Measurements from ENCODE around the gene ENTPD8. TPM values are rescaled to one million over a fixed set of nuclear protein-coding genes. Genes with fewer than 3 reads are reported as not detected.

Gene ENTPD8
- total and polyA plus RNA-seq, 3 experiments from 2014 or later, result not detected

DNA sequence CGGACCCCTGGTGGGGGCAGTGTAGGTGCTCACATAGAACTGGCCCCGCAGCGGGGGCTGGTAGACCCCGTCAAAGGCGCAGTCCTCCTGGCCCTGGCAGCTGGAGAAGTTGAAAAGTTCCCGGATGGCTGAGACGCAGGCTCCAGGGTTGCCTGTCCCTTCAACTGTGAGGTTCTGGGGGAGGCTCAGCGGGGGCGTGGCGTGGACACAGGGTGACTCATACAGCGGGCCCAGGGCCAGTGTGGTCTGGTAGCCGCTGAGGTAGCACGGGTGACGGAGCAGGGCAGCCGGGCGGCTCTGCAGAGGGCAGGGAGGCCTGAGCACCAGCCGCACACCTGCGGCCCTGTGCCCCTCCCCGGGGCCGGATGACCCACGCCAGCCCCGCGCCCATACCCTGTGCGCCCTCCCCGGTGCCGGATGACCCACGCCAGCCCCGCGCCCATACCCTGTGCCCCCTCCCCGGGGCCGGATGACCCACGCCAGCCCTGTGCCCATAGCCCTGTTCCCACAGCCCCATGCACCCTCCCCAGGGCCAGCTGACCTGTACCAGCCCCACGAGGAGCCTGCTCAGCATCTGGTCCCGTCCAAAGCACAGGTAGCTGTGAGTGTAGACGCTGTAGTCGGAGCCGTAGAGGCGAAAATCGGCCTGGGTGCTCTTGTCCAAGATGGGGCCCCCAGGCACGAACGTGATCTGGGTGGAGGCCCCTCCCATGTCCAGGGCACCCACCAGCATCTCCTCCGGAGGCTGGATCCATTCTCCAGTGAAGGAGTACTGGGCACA is 5.0 kb downstream of the ENTPD8 start:
- no peaks in the 10 kb centered on the region for H3K9me3 Mint-ChIP-seq
- peaks cover 4% of the 10 kb centered on the region in 2 donors for H3K27me3 Mint-ChIP-seq
- ChIA-PET POLR2A (no interaction called here), CTCF (no interaction called here)
- H3K36me3 Mint-ChIP-seq, result no peaks in the 10 kb centered on the region
- peak in 1 of 5 donors; percentile 37 for DNase-seq
- no peak overlapping the region for H3K27ac Mint-ChIP-seq
- no peak overlapping the region for H3K4me3 Mint-ChIP-seq
- no peak overlapping the region for H3K4me3 ChIP-seq (ENCODE audit: low read length)
- no peaks in the 10 kb centered on the region for H3K9me3 ChIP-seq (ENCODE audit: low read length)
- peak overlapping the region; percentile 54 for H3K27ac ChIP-seq (ENCODE audit: low read depth, low read length)
- H3K36me3 ChIP-seq (ENCODE audit: insufficient read depth, low read length), result no peaks in the 10 kb centered on the region
- H3K27me3 ChIP-seq (ENCODE audit: insufficient read depth, low read length, poor library complexity, severe bottlenecking), result no peaks in the 10 kb centered on the region
- peaks cover 0 to 6% (median 0%) of the 10 kb centered on the region in 3 donors for H3K4me1 Mint-ChIP-seq
- H3K4me1 ChIP-seq (ENCODE audit: insufficient read depth, low read length), result no peaks in the 10 kb centered on the region

DNA sequence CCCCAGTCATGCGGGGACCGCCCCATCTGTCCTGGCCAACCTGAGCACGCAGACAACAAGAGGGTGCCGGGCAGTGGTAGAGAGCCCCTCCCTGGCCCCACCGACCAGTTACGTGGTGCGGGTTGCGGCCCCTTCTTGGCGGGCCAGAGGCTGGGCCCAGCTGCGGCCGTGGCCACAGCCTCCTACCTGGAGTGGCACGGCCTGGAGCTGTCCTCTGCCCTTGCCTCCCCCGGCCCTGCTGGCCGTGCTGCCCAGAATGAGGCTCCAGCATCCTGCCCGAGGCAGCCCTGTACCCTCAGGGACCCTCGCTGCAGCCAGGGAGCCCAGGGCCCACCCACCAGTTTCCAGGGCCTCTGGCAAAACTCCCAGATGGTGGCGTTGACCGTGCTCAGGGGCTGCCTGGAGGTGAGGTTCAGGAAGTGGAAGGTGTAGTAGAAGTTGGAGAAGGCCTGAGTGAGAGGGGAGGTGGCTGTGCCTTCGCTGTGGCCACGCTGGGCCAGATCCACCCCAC is 5.7 kb downstream of the ENTPD8 start:
- H3K27ac ChIP-seq (ENCODE audit: low read depth, low read length), result peak overlapping the region; percentile 54
- POLR2A ChIA-PET, result no interaction called here
- CTCF ChIA-PET, result interaction anchor here (1.2 kb wide), 1 partner anchor 9 kb away, joined by 5 read pairs; no protein-coding TSS in a partner anchor
- H3K36me3 ChIP-seq (ENCODE audit: insufficient read depth, low read length), result no peaks in the 10 kb centered on the region
- H3K27me3 Mint-ChIP-seq, result peaks cover 4% of the 10 kb centered on the region in 2 donors
- peaks cover 0 to 6% (median 0%) of the 10 kb centered on the region in 3 donors for H3K4me1 Mint-ChIP-seq
- H3K4me3 ChIP-seq (ENCODE audit: low read length), result no peak overlapping the region
- H3K27ac Mint-ChIP-seq, result no peak overlapping the region
- H3K4me1 ChIP-seq (ENCODE audit: insufficient read depth, low read length), result no peaks in the 10 kb centered on the region
- no peaks in the 10 kb centered on the region for H3K36me3 Mint-ChIP-seq
- no peaks in the 10 kb centered on the region for H3K27me3 ChIP-seq (ENCODE audit: insufficient read depth, low read length, poor library complexity, severe bottlenecking)
- no peaks in the 10 kb centered on the region for H3K9me3 ChIP-seq (ENCODE audit: low read length)
- DNase-seq, result peak in 1 of 5 donors; percentile 34
- no peaks in the 10 kb centered on the region for H3K9me3 Mint-ChIP-seq
- H3K4me3 Mint-ChIP-seq, result no peak overlapping the region

DNA sequence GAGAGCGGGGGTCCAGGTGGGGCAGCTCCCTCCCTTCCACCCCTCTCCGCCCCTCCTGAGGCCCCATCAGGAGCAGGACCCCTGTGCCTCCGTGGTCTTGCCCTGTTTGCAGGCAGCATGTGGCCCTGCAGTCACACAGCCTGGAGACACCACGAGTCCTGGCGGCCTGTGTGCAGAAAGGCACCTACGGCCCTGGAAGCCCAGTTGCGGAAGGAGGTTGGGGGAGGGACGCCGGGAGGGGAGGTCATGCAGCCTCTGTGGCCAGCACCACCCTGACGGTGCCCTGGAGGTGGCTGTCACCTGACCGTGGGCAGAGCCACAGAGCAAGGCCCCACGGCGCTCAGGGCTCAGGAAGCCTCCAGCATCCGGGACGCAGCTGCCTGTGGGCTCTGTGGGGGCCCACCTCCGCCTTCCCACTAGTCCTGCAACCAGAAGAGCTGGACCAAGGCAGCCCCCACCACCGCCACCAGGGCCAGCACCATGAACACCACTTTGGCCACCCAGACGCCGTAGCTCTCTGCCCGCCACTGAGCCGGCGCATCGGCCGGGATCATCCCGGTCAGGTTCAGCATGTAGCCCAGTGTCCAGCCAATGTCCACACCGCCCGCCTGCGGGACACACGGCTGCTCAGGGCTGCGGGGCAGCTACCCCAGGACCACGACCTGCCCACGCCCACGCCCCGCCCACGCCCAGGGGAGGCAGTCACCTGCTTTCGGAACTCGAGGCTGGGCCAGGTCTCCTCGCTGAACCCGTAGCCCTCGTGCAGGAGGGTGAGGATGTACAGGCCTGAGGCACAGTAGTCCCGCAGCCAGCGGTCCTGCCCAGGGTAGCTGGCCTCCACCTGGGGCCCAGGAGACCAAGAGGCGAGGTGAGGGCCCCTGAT is 6.4 kb downstream of the ENTPD8 start:
- no peak overlapping the region for H3K4me3 Mint-ChIP-seq
- Histone ChIP-seq H3K36me3 (ENCODE audit: insufficient read depth, low read length) (no peaks in the 10 kb centered on the region), H3K4me1 (ENCODE audit: insufficient read depth, low read length) (no peaks in the 10 kb centered on the region), H3K27me3 (ENCODE audit: insufficient read depth, low read length, poor library complexity, severe bottlenecking) (no peaks in the 10 kb centered on the region), H3K27ac (ENCODE audit: low read depth, low read length) (no peak overlapping the region), H3K9me3 (ENCODE audit: low read length) (no peaks in the 10 kb centered on the region), H3K4me3 (ENCODE audit: low read length) (no peak overlapping the region)
- no peaks in the 10 kb centered on the region for H3K9me3 Mint-ChIP-seq
- POLR2A ChIA-PET, result no interaction called here
- no peak overlapping the region for H3K27ac Mint-ChIP-seq
- no peaks in the 10 kb centered on the region for H3K36me3 Mint-ChIP-seq
- CTCF ChIA-PET, result interaction anchor here (1.2 kb wide), 1 partner anchor 9 kb away, joined by 5 read pairs; no protein-coding TSS in a partner anchor
- peak in 1 of 5 donors; percentile 45 for DNase-seq
- peaks cover 4% of the 10 kb centered on the region in 2 donors for H3K27me3 Mint-ChIP-seq
- peaks cover 0 to 6% (median 0%) of the 10 kb centered on the region in 3 donors for H3K4me1 Mint-ChIP-seq

DNA sequence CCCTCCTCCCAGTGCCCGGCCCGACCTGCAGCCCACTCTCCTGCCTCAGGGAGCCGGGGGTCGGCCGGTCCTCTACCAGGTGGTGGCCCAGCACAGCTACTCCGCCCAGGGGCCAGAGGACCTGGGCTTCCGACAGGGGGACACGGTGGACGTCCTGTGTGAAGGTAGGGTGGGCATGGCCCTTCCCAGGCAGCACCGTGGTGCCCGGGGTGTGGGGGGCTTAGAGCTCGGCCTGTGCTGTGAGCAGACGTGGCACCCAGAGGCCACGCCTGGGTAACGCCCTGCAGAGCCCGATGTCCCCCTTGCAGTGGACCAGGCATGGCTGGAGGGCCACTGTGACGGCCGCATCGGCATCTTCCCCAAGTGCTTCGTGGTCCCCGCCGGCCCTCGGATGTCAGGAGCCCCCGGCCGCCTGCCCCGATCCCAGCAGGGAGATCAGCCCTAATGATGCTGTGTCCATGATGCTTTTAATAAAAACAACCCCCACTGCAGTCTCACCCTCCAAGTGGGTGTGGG is 7.2 kb downstream of the ENTPD8 start:
- Mint-ChIP-seq H3K27me3 (no peaks in the 10 kb centered on the region), H3K9me3 (no peaks in the 10 kb centered on the region), H3K36me3 (no peaks in the 10 kb centered on the region), H3K4me1 (peaks cover 0 to 6% (median 0%) of the 10 kb centered on the region in 3 donors), H3K4me3 (no peak overlapping the region), H3K27ac (no peak overlapping the region)
- peak in 1 of 5 donors; percentile 39 for DNase-seq
- no peaks in the 10 kb centered on the region for H3K36me3 ChIP-seq (ENCODE audit: insufficient read depth, low read length)
- ChIA-PET CTCF (no interaction called here), POLR2A (no interaction called here)
- no peak overlapping the region for H3K4me3 ChIP-seq (ENCODE audit: low read length)
- no peaks in the 10 kb centered on the region for H3K27me3 ChIP-seq (ENCODE audit: insufficient read depth, low read length, poor library complexity, severe bottlenecking)
- H3K9me3 ChIP-seq (ENCODE audit: low read length), result no peaks in the 10 kb centered on the region
- H3K27ac ChIP-seq (ENCODE audit: low read depth, low read length), result no peak overlapping the region
- no peaks in the 10 kb centered on the region for H3K4me1 ChIP-seq (ENCODE audit: insufficient read depth, low read length)

DNA sequence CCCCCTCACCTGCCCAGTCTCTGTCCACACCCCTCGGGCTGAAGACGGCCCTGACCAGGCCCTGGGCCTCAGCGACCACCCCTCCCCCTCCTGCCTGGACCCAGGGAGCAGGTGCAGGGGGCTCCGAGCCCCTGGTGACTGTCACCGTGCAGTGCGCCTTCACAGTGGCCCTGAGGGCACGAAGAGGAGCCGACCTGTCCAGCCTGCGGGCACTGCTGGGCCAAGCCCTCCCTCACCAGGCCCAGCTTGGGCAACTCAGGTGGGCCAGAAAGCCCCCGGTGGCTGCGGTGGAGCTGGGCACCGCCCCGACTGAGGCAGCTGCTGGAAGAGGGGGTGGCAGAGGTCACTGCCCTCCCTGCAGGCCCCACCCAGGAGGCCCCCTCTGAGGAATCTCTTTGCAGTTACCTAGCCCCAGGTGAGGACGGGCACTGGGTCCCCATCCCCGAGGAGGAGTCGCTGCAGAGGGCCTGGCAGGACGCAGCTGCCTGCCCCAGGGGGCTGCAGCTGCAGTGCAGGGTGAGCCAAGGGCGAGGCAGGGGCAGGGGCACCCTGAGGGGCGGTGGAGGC is 7.7 kb downstream of the ENTPD8 start:
- H3K36me3 Mint-ChIP-seq, result no peaks in the 10 kb centered on the region
- peak in 1 of 5 donors; percentile 42 for DNase-seq
- H3K27ac ChIP-seq (ENCODE audit: low read depth, low read length), result no peak overlapping the region
- no peaks in the 10 kb centered on the region for H3K9me3 ChIP-seq (ENCODE audit: low read length)
- peaks cover 0 to 6% (median 0%) of the 10 kb centered on the region in 3 donors for H3K4me1 Mint-ChIP-seq
- ChIA-PET POLR2A (no interaction called here), CTCF (no interaction called here)
- H3K27ac Mint-ChIP-seq, result no peak overlapping the region
- H3K4me1 ChIP-seq (ENCODE audit: insufficient read depth, low read length), result no peaks in the 10 kb centered on the region
- H3K9me3 Mint-ChIP-seq, result no peaks in the 10 kb centered on the region
- no peaks in the 10 kb centered on the region for H3K36me3 ChIP-seq (ENCODE audit: insufficient read depth, low read length)
- no peak overlapping the region for H3K4me3 ChIP-seq (ENCODE audit: low read length)
- H3K4me3 Mint-ChIP-seq, result no peak overlapping the region
- no peaks in the 10 kb centered on the region for H3K27me3 ChIP-seq (ENCODE audit: insufficient read depth, low read length, poor library complexity, severe bottlenecking)
- no peaks in the 10 kb centered on the region for H3K27me3 Mint-ChIP-seq

DNA sequence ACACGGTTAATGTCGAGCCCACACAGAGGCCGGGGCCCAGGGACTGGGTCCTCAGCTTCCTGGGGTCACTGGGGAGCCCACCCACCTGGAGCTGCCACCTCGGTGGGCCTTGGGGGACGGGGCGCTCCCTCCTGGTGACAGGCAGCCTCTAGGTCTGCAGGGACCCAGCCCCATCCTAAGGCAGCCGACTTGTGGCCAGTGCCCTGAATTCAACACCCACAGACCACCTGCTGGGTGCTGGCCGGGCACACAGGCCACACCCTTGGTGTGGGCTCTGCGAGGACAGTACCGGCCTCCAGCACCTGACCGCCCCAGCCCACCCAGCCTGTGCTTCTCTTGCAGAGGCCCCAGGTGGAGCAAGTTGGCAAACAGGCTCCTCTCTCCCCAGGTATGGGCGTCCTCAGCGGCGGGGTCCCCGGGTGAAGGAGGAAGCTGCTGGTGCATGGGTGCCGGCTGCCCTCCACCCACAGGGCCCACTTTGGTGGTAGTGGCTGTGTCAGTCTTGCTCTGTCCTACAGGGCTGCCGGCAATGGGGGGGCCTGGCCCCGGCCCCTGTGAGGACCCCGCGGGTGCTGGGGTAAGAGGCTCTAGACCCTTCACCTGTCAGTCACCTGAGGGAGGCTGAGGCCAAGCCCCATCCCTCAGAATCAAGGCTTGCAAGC is 8.3 kb downstream of the ENTPD8 start:
- H3K9me3 ChIP-seq (ENCODE audit: low read length), result no peaks in the 10 kb centered on the region
- no peak overlapping the region for H3K4me3 ChIP-seq (ENCODE audit: low read length)
- H3K27me3 ChIP-seq (ENCODE audit: insufficient read depth, low read length, poor library complexity, severe bottlenecking), result no peaks in the 10 kb centered on the region
- Mint-ChIP-seq H3K4me3 (no peak overlapping the region), H3K9me3 (no peaks in the 10 kb centered on the region), H3K4me1 (peaks cover 0 to 6% (median 0%) of the 10 kb centered on the region in 3 donors), H3K27me3 (no peaks in the 10 kb centered on the region), H3K27ac (no peak overlapping the region), H3K36me3 (no peaks in the 10 kb centered on the region)
- H3K36me3 ChIP-seq (ENCODE audit: insufficient read depth, low read length), result no peaks in the 10 kb centered on the region
- H3K27ac ChIP-seq (ENCODE audit: low read depth, low read length), result no peak overlapping the region
- H3K4me1 ChIP-seq (ENCODE audit: insufficient read depth, low read length), result no peaks in the 10 kb centered on the region
- CTCF ChIA-PET, result interaction anchor here (1.3 kb wide), 1 partner anchor 9 kb away, joined by 3 read pairs; the partner anchor contains the start of genes EXD3 and NOXA1
- peak in 1 of 5 donors; percentile 46 for DNase-seq
- POLR2A ChIA-PET, result no interaction called here

DNA sequence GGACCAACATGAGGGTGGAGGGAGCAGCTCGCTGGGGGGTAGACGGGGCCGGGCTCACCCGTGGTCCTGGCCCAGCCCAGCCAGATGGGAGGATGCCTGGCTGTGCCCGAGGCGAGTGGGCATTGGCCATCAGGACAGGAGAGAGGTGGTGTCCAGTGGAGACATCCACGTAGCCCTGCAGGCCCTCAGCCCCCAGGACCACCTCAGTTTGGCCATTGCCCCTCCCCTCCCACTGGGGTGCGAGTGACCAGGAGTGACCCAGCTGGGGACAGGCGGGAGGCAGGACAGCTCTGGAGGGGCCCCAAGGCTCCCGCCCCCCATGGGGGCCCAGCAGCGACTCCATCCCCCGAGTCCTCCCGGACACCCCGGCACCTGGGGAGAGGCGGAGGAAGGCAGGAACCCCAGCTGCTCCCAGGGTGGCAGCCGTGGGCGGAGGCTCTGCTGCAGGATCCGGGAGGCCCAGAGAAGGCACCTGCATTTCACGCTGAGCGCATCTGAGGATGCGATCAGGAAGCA is 9.7 kb downstream of the ENTPD8 start:
- Histone ChIP-seq H3K36me3 (ENCODE audit: insufficient read depth, low read length) (no peaks in the 10 kb centered on the region), H3K27me3 (ENCODE audit: insufficient read depth, low read length, poor library complexity, severe bottlenecking) (no peaks in the 10 kb centered on the region), H3K27ac (ENCODE audit: low read depth, low read length) (no peak overlapping the region), H3K9me3 (ENCODE audit: low read length) (no peaks in the 10 kb centered on the region), H3K4me3 (ENCODE audit: low read length) (no peak overlapping the region), H3K4me1 (ENCODE audit: insufficient read depth, low read length) (no peaks in the 10 kb centered on the region)
- Mint-ChIP-seq H3K4me1 (peaks cover 0 to 6% (median 0%) of the 10 kb centered on the region in 3 donors), H3K4me3 (no peak overlapping the region), H3K36me3 (no peaks in the 10 kb centered on the region), H3K27me3 (no peaks in the 10 kb centered on the region), H3K27ac (no peak overlapping the region), H3K9me3 (no peaks in the 10 kb centered on the region)
- POLR2A ChIA-PET, result no interaction called here
- CTCF ChIA-PET, result interaction anchor here (1.3 kb wide), 1 partner anchor 8 kb away, joined by 3 read pairs; the partner anchor contains the start of genes EXD3 and NOXA1
- DNase-seq, result no peak
